NCI-H345 treated with DMSO at 0.1 percent for 48 hours (cell line): ENCODE measurements around the gene LRCH4.

ENCODE experiments used
- DNase-seq: peaks from one replicate; lab custom pipeline; 2025; ENCODE audit not compliant: unreplicated experiment; lab: John Stamatoyannopoulos, UW

Gene LRCH4

GRCh38 chr7:100582650-100583049 is 3.3 kb downstream of the LRCH4 start:
- no peak for DNase-seq

GRCh38 chr7:100582041-100582579 is 3.8 kb downstream of the LRCH4 start:
- no peak for DNase-seq

DNA sequence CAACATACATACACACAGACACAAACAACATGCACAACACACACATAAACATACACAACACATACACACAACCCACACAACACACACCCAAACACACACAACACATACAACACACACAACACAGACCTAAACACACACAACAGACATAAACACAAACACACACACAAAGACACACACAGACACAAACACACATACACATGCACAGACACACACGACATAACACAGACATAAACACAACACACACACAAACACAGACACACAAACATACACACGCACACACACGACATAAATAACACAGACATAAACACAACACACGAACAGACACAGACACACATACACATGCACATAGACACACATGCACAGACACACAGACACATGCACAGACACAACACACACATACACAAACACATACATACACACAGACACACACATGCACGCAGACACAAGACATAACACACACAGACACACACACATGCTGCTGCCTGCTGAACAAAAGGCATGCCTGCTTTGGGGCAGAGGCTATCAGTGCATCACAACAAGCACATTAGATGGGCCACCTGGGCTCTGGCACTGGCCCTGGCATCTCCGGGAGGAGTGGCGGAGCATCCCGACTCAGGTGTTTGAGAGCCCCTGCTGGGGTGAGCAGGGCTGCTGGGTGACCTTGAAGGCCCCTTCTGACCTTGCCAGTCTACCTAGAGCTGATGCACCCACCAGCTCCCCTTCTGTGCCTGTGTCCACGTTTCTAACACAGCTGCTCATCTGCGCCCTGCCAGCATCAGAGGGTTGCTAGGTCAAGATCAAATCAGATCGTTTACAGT is 5.3 kb downstream of the LRCH4 start:
- DNase-seq: no peak

- DNase-seq: no peak
These were observed 7.4 kb downstream of the LRCH4 start for GRCh38 chr7:100578246-100579183.

DNA sequence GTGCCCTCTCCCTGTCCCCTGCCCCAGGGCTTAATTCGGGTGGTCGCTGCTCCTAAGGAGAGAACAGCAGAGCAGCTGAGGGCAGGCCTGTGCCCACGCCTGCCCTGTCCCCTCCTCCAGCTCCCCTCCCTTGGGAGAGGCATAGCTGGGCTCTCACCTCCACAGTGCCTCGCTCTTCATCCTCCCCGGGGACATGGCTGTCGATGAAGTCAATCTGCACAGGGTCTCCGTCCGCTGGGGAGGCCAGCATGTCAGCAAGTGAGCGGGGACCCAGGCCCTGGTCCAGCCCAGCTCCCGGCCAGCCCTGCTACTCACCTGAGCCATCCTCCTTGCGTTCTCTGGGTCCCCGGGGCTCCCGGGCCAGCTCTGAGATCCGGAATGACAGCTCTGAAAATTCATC is 8.4 kb downstream of the LRCH4 start:
- DNase-seq: no peak

DNA sequence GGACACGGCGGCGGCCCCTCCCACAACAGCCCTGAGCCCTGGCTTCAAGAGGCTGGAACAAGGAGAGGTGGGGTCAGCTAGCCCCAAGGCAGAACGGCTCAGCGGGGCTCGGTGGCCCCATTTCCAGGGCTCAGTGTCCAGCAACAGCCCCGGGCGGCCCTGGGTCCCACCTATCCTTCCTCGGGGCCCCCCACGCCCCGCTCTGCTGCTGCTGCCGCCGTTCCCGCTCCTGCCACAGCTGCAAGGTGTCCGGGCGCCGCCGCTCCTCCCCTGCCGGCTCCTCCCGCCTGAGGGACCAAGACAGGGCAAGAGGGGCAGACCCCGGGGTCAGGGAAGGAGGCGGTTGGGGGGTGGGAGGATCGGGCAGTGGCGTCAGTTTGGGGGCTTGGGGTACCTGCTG is 8.8 kb downstream of the LRCH4 start:
- DNase-seq: no peak

DNA sequence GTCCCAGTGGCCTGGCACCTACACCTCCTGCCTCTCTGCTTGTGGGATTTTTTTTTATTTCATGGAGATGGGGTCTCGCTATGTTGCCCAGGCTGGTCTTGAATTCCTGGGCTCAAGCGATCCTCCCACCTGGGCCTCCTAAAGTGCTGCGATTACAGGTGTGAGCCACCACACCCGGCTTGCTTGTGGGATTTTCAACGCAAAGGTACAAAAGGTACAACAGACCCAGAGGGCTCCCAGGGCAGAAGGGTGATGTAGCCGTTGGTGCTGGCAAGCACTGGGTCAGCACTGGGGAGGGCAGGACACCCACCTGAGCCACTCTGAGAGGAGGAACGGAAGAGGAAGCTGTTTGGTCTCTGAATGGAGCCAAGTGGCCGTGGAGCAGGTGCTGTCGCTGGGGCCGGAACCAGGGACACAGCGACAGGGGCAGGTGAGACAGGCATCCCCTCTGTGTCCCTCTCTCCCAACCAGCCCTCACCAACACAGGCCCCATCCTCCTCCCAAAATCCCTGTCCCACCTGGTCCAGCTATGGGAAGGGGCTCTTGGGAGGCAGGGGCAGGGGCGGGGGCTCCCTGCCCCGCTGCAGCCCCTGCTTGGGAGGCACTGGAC is 9.4 kb downstream of the LRCH4 start:
- DNase-seq: no peak

DNA sequence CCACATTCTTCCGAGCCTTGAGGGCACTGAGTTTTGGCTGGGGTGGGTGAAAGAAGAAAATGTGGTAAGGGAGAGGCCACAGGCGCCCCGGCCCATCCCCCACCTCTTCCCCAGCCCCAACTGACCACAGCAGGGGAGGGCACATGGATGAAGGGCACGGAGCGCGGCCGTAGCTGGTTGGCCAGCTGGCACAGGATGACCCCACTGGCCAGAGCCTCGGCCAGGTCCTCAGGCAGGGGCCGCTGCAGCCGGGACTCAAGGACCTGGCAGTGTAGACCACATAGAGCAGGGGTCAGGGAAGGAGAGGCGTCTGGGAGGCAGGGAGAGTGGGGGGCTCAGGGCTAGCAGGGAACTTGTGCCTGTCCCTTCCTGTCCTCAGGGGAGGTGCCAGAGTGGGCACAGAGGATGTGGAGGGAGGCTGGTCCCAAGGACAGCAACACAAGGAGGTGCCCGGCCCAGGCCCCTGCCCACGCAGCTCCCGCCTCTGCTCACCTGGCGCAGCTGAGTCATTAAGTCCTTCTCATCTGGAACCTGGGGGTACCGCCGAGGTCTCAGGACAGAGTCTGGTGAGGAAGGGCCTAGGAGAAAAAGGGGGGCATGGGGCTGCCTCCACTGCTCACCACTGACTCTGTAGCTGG is 10.1 kb downstream of the LRCH4 start:
- DNase-seq: no peak

GRCh38 chr7:100575206-100575631 is 10.7 kb downstream of the LRCH4 start:
- no peak for DNase-seq

DNA sequence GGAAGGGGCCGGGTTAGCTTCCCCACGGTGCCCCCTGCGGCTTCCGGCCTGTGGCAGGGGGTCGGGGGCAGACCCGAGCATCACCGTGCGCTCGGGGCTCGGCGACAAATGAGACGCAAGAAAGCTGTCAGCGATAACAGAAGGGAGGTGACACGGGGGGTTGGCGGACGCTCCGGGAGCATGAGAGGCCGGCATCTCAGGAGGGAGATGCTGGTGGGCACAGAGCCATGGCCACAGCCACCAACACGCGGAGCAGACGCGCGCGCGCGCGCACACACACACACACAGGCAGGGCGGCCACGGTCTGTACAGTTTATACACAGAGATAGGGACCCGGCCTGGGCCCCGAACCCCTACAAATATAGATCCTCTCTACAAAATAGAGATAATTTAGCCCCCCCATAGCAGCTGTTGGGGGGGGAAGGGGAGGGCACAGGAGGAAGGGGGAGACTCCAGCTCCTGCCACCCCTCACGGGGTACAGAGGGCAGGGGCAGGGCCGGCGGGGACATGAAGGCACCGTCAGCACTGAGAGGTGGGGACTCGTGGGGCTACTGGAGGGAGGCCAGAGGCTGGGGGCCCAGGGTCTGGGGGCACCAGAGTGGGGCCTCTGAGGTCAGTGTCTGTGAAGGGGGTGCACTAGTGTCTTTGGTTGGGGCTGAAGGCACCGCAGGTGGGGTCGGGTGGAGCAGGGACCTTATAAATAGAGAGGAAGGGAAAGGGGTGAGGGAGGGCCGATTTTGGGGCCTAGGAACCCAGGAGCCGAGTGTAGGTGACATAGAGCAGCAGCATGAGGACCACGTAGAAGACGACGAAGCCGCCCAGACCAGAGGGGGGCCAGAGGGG is 11.3 kb downstream of the LRCH4 start:
- DNase-seq: no peak

DNA sequence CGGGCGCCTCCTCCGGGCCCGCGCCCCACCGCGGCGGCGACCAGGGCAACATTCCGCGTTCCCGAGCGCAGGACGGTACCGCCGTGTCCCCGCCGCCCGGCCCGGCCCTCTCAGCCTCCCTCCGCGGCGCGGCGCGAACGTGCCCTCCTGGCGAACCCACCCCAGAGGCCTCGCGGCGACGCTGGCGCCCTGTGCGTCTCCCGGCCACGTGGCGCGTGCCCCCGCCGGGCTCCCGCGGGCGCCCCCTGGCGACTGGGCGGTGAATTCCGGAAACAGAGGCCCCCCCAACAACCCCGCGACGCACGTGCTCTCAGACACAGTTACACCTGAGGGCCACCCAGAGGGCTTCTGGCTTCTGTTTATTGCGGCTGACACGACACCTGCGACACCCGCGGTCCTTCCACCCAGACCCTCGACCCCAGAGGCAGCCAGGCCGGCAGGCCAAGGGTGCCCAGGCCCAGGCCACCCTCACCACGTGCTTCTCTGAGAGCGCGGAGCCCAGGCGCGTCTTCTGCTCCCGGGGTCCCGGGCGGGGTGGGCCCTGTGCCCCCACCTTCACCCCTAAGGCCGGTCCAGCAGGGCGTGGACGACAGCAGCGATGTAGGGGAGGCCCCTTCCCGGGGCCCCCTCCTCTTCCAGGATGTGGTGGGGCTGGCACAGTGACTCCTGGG is 12.1 kb downstream of the LRCH4 start, which contains the start of gene SAP25:
SAP25 (minus strand) TSS at position 210 of the 671 bp plus-strand sequence; CDS start at position 52, 158 bp downstream.
- DNase-seq: no peak

GRCh38 chr7:100572949-100573675 is 12.8 kb downstream of the LRCH4 start:
- no peak for DNase-seq

DNA sequence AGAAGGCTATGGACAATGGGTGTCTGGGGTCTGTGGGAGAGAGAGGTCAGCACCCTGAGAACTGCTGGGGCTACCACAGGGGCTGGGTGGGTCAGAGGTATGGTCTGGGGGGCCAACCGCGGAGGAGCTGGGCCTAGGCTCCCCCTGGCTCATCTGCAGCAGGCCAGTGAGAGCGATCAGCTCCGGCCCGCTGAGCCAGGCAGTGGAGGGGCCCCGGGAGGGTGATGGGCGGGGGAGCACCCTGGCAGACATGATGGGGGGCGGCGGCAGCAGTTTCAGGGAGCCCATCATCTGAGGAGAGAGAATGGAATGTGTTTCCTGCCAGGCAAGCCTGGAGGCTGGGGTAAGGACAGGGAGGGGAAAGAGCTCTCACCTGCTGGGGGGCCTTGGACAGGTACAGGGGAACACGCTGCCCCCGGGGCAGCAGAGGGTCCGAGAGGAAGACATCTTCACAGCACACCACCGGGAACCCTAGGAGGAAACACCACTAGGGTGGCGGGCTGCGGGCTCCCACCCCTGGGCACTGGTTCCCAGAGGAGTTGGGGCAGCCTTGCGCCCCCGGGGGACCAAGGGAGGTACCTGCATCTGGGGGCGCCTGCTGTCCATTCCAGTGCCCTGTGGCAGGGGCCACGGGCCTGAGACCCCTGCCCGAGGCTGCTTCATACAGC is 13.5 kb downstream of the LRCH4 start:
- DNase-seq: no peak

- DNase-seq: no peak
These were observed 14.2 kb downstream of the LRCH4 start for GRCh38 chr7:100571829-100572116.

DNA sequence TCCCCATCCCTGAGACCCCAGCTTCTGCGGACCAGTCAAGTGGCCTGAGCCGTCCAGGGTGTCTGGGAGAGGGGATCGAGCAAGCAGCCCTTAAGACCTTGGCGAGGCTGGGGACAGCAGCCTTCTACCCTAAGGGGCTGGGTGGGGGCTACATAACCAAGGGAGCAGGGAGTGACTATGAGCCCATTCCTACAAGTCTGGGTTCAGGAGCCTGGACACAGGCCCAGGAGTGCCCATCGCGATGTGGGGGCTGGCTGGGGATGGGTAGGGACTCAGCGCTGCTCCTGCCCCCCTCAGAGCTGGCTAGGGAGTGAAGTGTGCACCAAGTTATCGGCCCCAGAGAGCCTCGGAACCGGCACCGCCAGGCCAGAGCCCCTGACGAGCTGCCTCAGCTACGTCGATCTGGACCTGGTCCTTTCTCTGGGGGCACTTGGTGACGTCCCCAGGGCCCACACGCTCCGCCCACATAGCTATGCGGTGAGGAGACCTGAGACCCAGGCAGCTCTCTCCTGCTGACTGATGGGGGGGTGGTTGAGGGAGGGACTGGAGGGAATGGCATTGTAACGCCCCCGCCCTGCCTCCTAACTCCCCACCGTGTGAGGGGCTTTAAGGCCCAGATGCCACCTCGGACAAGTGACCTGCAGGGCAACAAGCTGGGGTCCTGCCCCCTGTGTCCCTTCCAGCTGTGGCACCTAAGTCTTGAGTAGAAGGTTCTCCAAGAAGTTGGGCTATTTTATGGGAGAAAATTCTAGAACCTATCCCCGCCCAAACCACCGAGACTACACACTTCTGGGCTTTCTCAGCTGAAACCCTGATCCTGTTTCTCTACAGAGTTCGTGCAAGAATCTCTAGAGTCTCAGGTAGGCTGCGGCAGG is 14.7 kb downstream of the LRCH4 start:
- no peak for DNase-seq

DNA sequence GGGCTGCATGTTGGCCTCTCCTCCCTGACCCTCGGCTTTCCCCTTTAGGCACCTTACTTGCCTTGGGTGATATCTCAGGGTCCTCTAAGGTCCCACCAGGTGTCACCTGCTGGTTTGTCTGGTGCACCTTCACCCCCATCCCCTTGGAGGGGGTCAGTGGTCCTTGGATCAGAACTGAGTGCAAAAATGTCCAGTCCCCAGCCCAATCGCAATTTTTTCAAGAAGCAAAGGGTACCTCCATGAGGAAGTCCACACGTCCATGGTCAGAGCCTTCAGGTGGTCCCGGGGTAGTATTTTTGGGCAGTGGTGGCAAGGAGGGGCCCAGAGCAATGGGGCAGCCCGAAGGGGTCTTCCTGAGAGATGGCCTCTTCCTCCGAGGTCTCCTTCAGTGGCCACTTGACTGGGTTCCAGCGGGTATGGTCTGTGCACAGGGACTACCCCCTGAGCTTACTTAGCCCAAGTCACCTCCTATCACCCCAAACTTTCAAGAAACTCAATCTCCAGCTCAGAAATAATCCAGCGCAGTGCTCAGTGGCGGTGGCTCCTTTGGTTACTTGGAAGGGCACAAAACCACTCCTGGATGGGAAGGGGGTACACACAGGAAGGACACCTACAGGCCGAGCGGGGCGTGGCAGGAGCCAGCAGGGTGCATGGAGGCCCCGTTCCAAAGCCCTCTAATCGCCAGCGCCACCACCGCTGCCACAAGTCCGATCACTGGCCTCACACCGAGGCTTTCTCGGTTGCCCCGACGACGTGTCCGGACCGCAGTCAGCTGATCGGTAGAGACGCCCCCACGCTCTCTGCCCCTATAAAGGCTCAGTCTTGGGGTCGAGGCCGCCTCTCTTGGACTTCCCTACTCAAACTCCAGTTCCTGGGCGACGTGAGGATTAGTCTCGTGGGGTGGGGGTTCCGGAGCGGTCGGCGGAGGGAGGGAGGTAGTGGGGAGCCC is 16.8 kb downstream of the LRCH4 start:
- DNase-seq: no peak
